Fibroblast of lung (primary cell): ENCODE measurements around the gene LARP4B. TPM values are rescaled to one million over a fixed set of nuclear protein-coding genes. Genes with fewer than 3 reads are reported as not detected.

Source experiments
- DNase-seq, 2 donors: peaks; one replicate each; pipeline versions ENCODE4 v3.0.0 to v3.0.0-alpha.2; 2010; ENCODE audit warnings: low read depth in 2 of 2
- H2AFZ ChIP-seq: 2 replicates; pipeline ENCODE4 v1.5.1; 2012; ENCODE audit warnings: low read length, control low read depth, inconsistent platforms
- H3K27ac ChIP-seq: 2 replicates; pipeline ENCODE4 v1.5.1; 2011; ENCODE audit warnings: low read length, control low read depth; ENCODE audit not compliant: insufficient read depth
- H3K27me3 ChIP-seq: 2 replicates; pipeline ENCODE4 v1.5.1; 2011; ENCODE audit warnings: mild to moderate bottlenecking, low read length; ENCODE audit not compliant: control insufficient read depth, insufficient read depth
- H3K36me3 ChIP-seq: 2 replicates; pipeline ENCODE4 v1.5.1; 2011; ENCODE audit warnings: low read length; ENCODE audit not compliant: control insufficient read depth, insufficient read depth
- H3K4me1 ChIP-seq: 2 replicates; pipeline ENCODE4 v1.5.1; 2011; ENCODE audit warnings: low read length; ENCODE audit not compliant: control insufficient read depth, insufficient read depth; ENCODE audit errors: extremely low read depth
- H3K4me2 ChIP-seq: 2 replicates; pipeline ENCODE4 v1.5.1; 2011; ENCODE audit warnings: low read length, control low read depth; ENCODE audit not compliant: insufficient read depth; ENCODE audit errors: extremely low read depth
- H3K4me3 ChIP-seq, 4 experiments: fragments of 200-600 bp in 1 of 4; sonication (generic) in 1 of 4; replicated peaks in 1 of 4; 2 replicates each; pipeline ENCODE4 v1.5.1; 2011 to 2016; ENCODE audit warnings: low read length in 4 of 4, low read depth in 3 of 4, mild to moderate bottlenecking in 3 of 4, control low read depth in 2 of 4, inconsistent platforms in 1 of 4, mixed read lengths in 1 of 4; ENCODE audit not compliant: insufficient read depth in 1 of 4; ENCODE audit errors: control extremely low read depth in 1 of 4
- H3K79me2 ChIP-seq: 2 replicates; pipeline ENCODE4 v1.5.1; 2012; ENCODE audit warnings: mild to moderate bottlenecking, low read length, inconsistent platforms; ENCODE audit not compliant: control insufficient read depth, insufficient read depth
- H3K9ac ChIP-seq: 2 replicates; pipeline ENCODE4 v1.5.1; 2011; ENCODE audit warnings: mild to moderate bottlenecking, low read length, control low read depth; ENCODE audit not compliant: insufficient read depth
- H3K9me3 ChIP-seq: 2 replicates; pipeline ENCODE4 v1.5.1; 2012; ENCODE audit warnings: low read depth, low read length; ENCODE audit not compliant: control insufficient read depth, insufficient read depth
- H4K20me1 ChIP-seq: 2 replicates; pipeline ENCODE4 v1.5.1; 2011; ENCODE audit warnings: low read length; ENCODE audit not compliant: control insufficient read depth, insufficient read depth; ENCODE audit errors: extremely low read depth
- CTCF ChIP-seq, 2 donors: IDR thresholded peaks in 1 of 2; conservative IDR thresholded peaks in 1 of 2; 1 replicate in 1 of 2; 2 replicates in 1 of 2; pipeline ENCODE4 v1.5.1; 2011 to 2012; ENCODE audit warnings: low read length in 2 of 2, control low read depth in 1 of 2, inconsistent platforms in 1 of 2, low read depth in 1 of 2, mild to moderate bottlenecking in 1 of 2
- EZH2 ChIP-seq: IDR thresholded peaks from 2 replicates; pipeline ENCODE4 v1.5.1; 2012; ENCODE audit warnings: low read length, control low read depth, mild to moderate bottlenecking; ENCODE audit errors: missing control alignments
- polyA plus RNA-seq, 2 donors: library from polyadenylated mRNA; depleted of rRNA in 1 of 2; stranded (reverse) in 1 of 2; unstranded in 1 of 2; fragments of >200 nt; gene quantifications; 2 replicates each; pipeline ENCODE4 v1.2.1, GENCODE V29; 2011 to 2012; ENCODE audit warnings: missing spikeins in 1 of 2
- total RNA-seq: library from RNA; depleted of rRNA; stranded (reverse); fragments of >200 nt; gene quantifications from 2 replicates; pipeline ENCODE4 v1.2.1, GENCODE V29; 2014

Gene LARP4B
- total and polyA plus RNA-seq, 2 donors (not counting 1 experiment from before 2014, with no cell fraction given) = 25.4 to 38.6 TPM

GRCh38 chr10:843703-844102 is 87.8 kb downstream of the LARP4B start:
- DNase-seq = peak in 1 of 2 donors; percentile 67
- no peaks in the 10 kb centered on the region for H3K27me3 ChIP-seq
- no peak overlapping the region for H3K27ac ChIP-seq
- peaks cover 10% of the 10 kb centered on the region for H3K36me3 ChIP-seq
- no peaks in the 10 kb centered on the region for H3K9me3 ChIP-seq
- no peak overlapping the region for H3K9ac ChIP-seq
- H3K4me3 ChIP-seq = no peak overlapping the region
- no peak overlapping the region for H3K4me2 ChIP-seq
- no peaks in the 10 kb centered on the region for H3K4me1 ChIP-seq
- TF ChIP-seq EZH2 = no peak
- no peak for TF ChIP-seq CTCF (conservative IDR thresholded peaks at IDR 0.05 in 1 of 2, IDR thresholded peaks at IDR 0.05 in 1 of 2; ENCODE audit: low read depth in 1 of 2, low read length in 2 of 2)
- H2AFZ ChIP-seq = no peak overlapping the region
- H4K20me1 ChIP-seq = no peaks in the 10 kb centered on the region
- peaks cover 25% of the 10 kb centered on the region for H3K79me2 ChIP-seq

GRCh38 chr10:842795-843194 is 88.7 kb downstream of the LARP4B start:
- Histone ChIP-seq H3K27ac (no peak overlapping the region), H3K4me3 (no peak overlapping the region), H2AFZ (no peak overlapping the region), H3K79me2 (peaks cover 22% of the 10 kb centered on the region), H3K9me3 (no peaks in the 10 kb centered on the region), H3K9ac (no peak overlapping the region), H3K27me3 (no peaks in the 10 kb centered on the region), H3K4me2 (no peak overlapping the region), H3K4me1 (no peaks in the 10 kb centered on the region), H3K36me3 (peaks cover 10% of the 10 kb centered on the region), H4K20me1 (no peaks in the 10 kb centered on the region)
- DNase-seq = no peak
- TF ChIP-seq CTCF (conservative IDR thresholded peaks at IDR 0.05 in 1 of 2, IDR thresholded peaks at IDR 0.05 in 1 of 2; ENCODE audit: low read depth in 1 of 2, low read length in 2 of 2) (no peak), EZH2 (no peak)

GRCh38 chr10:841535-841934 is 90.0 kb downstream of the LARP4B start:
- H3K27me3 ChIP-seq = no peaks in the 10 kb centered on the region
- no peaks in the 10 kb centered on the region for H4K20me1 ChIP-seq
- no peak overlapping the region for H3K27ac ChIP-seq
- H3K9me3 ChIP-seq = no peaks in the 10 kb centered on the region
- TF ChIP-seq EZH2 (no peak), CTCF (conservative IDR thresholded peaks at IDR 0.05 in 1 of 2, IDR thresholded peaks at IDR 0.05 in 1 of 2; ENCODE audit: low read depth in 1 of 2, low read length in 2 of 2) (no peak)
- peaks cover 10% of the 10 kb centered on the region for H3K36me3 ChIP-seq
- H3K4me2 ChIP-seq = no peak overlapping the region
- no peaks in the 10 kb centered on the region for H3K4me1 ChIP-seq
- no peak for DNase-seq
- no peak overlapping the region for H3K9ac ChIP-seq
- H3K79me2 ChIP-seq = peaks cover 16% of the 10 kb centered on the region
- H2AFZ ChIP-seq = no peak overlapping the region
- H3K4me3 ChIP-seq = no peak overlapping the region
